Measurements from ENCODE around the gene PGAP3. TPM values are rescaled to one million over a fixed set of nuclear protein-coding genes. Genes with fewer than 3 reads are reported as not detected.

Gene PGAP3
- total RNA-seq, 1 donor: 10.9 TPM

DNA sequence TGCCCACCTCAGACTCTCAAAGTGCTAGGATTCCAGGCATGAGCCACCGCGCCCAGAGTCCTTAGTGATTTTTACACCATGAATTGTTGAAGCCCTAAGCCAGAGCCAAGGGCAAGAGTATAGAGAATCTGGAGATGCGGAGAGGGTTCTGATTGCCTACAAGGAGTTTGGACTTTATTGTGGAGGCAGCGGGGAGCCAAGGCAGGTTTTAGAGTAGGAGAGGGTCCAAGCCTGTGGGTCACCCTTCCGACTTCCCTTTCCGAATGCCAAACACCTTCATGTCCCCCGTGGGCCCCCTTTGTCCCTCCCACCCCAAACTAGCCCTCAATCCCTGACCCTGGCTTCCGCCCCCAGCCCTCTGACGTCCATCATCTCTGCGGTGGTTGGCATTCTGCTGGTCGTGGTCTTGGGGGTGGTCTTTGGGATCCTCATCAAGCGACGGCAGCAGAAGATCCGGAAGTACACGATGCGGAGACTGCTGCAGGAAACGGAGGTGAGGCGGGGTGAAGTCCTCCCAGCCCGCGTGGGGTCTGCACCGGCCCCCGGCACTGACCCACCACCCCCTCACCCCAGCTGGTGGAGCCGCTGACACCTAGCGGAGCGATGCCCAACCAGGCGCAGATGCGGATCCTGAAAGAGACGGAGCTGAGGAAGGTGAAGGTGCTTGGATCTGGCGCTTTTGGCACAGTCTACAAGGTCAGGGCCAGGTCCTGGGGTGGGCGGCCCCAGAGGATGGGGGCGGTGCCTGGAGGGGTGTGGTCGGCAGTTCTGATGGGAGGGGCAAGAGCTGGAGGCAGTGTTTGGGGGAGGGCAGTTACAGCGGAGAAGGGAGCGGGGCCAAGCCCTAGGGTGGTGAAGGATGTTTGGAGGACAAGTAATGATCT, 35.4 kb upstream of the PGAP3 start:
- Histone ChIP-seq H3K36me3 (ENCODE audit: insufficient read depth, low read length) (peaks cover 37% of the 10 kb centered on the region), H3K27ac (ENCODE audit: low read depth, low read length) (no peak overlapping the region), H3K27me3 (ENCODE audit: insufficient read depth, low read length) (no peaks in the 10 kb centered on the region), H4K20me1 (ENCODE audit: insufficient read depth, low read length) (no peaks in the 10 kb centered on the region), H3K4me1 (ENCODE audit: insufficient read depth, low read length) (no peaks in the 10 kb centered on the region), H3K79me2 (ENCODE audit: insufficient read depth, low read length) (no peaks in the 10 kb centered on the region), H3K4me2 (ENCODE audit: insufficient read depth, low read length) (no peak overlapping the region), H2AFZ (ENCODE audit: low read length) (no peak overlapping the region), H3K9me3 (ENCODE audit: low read depth, low read length) (no peaks in the 10 kb centered on the region), H3K4me3 (ENCODE audit: insufficient read depth, low read length) (no peak overlapping the region)
- DNase-seq (ENCODE audit: insufficient read length, low spot score, missing footprints): peak; percentile 43
- TF ChIP-seq CTCF (IDR thresholded peaks at IDR 0.05; ENCODE audit: extremely low read depth, low read depth, low read length): no peak

- Histone ChIP-seq H2AFZ (ENCODE audit: low read length) (no peak overlapping the region), H3K4me1 (ENCODE audit: insufficient read depth, low read length) (no peaks in the 10 kb centered on the region), H3K9me3 (ENCODE audit: low read depth, low read length) (no peaks in the 10 kb centered on the region), H3K27me3 (ENCODE audit: insufficient read depth, low read length) (no peaks in the 10 kb centered on the region), H3K79me2 (ENCODE audit: insufficient read depth, low read length) (no peaks in the 10 kb centered on the region), H3K4me3 (ENCODE audit: insufficient read depth, low read length) (no peak overlapping the region), H4K20me1 (ENCODE audit: insufficient read depth, low read length) (no peaks in the 10 kb centered on the region), H3K27ac (ENCODE audit: low read depth, low read length) (no peak overlapping the region), H3K36me3 (ENCODE audit: insufficient read depth, low read length) (peaks cover 43% of the 10 kb centered on the region), H3K4me2 (ENCODE audit: insufficient read depth, low read length) (no peak overlapping the region)
- TF ChIP-seq CTCF (IDR thresholded peaks at IDR 0.05; ENCODE audit: extremely low read depth, low read depth, low read length): no peak
- no peak for DNase-seq (ENCODE audit: insufficient read length, low spot score, missing footprints)
Observed at GRCh38 chr17:39722104-39722503, 34.2 kb upstream of the PGAP3 start.

DNA sequence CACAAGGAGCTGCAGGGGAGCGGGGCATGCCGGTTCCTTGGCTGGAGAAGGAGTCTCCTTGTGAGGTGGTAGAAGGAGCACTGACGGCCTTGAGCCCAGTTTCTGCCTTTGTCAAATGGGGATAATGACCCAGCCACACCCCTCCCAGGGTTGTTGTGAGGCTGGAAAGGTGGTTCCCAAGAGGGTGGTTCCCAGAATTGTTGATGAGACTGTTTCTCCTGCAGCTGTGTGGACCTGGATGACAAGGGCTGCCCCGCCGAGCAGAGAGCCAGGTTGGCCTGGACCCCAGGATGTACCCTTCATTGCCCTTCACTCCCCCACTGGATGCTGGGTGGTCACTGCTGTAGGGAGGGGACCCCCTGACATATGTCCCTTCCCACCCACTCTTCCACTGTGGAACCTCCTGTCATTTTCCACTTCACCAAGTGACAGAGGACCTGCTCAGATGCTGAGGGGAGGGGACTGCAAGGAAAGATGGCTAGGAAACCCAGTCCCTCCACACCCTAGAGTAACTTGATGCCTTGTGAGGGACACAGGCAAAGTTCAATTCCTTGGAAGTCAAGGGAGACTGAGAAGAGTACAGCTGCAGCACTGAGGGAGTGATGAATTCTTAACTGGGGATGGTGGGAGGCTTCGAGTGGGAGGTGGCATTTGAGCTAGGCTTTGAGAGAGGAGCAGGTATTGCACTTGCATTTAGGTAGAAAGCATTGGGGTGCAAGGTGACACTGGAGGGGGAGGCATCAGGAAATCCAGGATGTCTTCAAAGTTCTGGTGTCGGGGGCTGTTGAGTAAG, 31.9 kb upstream of the PGAP3 start:
- Histone ChIP-seq H3K27me3 (ENCODE audit: insufficient read depth, low read length) (no peaks in the 10 kb centered on the region), H3K36me3 (ENCODE audit: insufficient read depth, low read length) (peaks cover 40% of the 10 kb centered on the region), H3K4me3 (ENCODE audit: insufficient read depth, low read length) (no peak overlapping the region), H4K20me1 (ENCODE audit: insufficient read depth, low read length) (no peaks in the 10 kb centered on the region), H3K4me2 (ENCODE audit: insufficient read depth, low read length) (no peak overlapping the region), H3K27ac (ENCODE audit: low read depth, low read length) (no peak overlapping the region), H2AFZ (ENCODE audit: low read length) (no peak overlapping the region), H3K4me1 (ENCODE audit: insufficient read depth, low read length) (no peaks in the 10 kb centered on the region), H3K9me3 (ENCODE audit: low read depth, low read length) (no peaks in the 10 kb centered on the region), H3K79me2 (ENCODE audit: insufficient read depth, low read length) (no peaks in the 10 kb centered on the region)
- no peak for TF ChIP-seq CTCF (IDR thresholded peaks at IDR 0.05; ENCODE audit: extremely low read depth, low read depth, low read length)
- peak; percentile 61 for DNase-seq (ENCODE audit: insufficient read length, low spot score, missing footprints)

GRCh38 chr17:39717660-39718059, 29.8 kb upstream of the PGAP3 start:
- no peak for DNase-seq (ENCODE audit: insufficient read length, low spot score, missing footprints)
- Histone ChIP-seq H3K4me1 (ENCODE audit: insufficient read depth, low read length) (no peaks in the 10 kb centered on the region), H2AFZ (ENCODE audit: low read length) (no peak overlapping the region), H4K20me1 (ENCODE audit: insufficient read depth, low read length) (no peaks in the 10 kb centered on the region), H3K79me2 (ENCODE audit: insufficient read depth, low read length) (no peaks in the 10 kb centered on the region), H3K27me3 (ENCODE audit: insufficient read depth, low read length) (no peaks in the 10 kb centered on the region), H3K36me3 (ENCODE audit: insufficient read depth, low read length) (peaks cover 46% of the 10 kb centered on the region), H3K4me2 (ENCODE audit: insufficient read depth, low read length) (no peak overlapping the region), H3K4me3 (ENCODE audit: insufficient read depth, low read length) (no peak overlapping the region), H3K9me3 (ENCODE audit: low read depth, low read length) (no peaks in the 10 kb centered on the region), H3K27ac (ENCODE audit: low read depth, low read length) (no peak overlapping the region)
- TF ChIP-seq CTCF (IDR thresholded peaks at IDR 0.05; ENCODE audit: extremely low read depth, low read depth, low read length): no peak

Measured in osteoblast (primary cell).